HCT116 (cell line): ENCODE results near the gene SLCO2B1. TPM values are rescaled to one million over a fixed set of nuclear protein-coding genes. Genes with fewer than 3 reads are reported as not detected.

Source experiments
- ATAC-seq: fragments of 200-7000 bp; cut with Tn5 transposase; 2 replicates; pipeline ENCODE4 v1.9.1; 2020; ENCODE audit warnings: mild to moderate bottlenecking, moderate library complexity
- BruUV-seq: library from RNA; stranded (reverse); fragments of 400-500 nt; replicated peaks from 2 replicates; lab custom pipeline; 2021; lab: Mats Ljungman, UMichigan
- CTCF ChIA-PET: fragments of 300-600 bp; sonication (Branson Sonifier 250); formaldehyde crosslinking; loops from one replicate; lab custom pipeline; 2021; ENCODE audit warnings: antibody characterized with exemption; lab: Charles Lee
- POLR2A ChIA-PET: fragments of 300-600, 350-600 bp; sonication (Branson Sonifier 250); formaldehyde crosslinking; loops from one replicate; lab custom pipeline; 2021; ENCODE audit warnings: antibody characterized with exemption; lab: Charles Lee
- RAD21 ChIA-PET, 2 experiments: fragments of 300-600 bp; sonication (Branson Sonifier 250); formaldehyde crosslinking; loops; one replicate each; lab custom pipeline; 2023; ENCODE audit warnings: low total read pairs in 2 of 2; ENCODE audit not compliant: uncharacterized antibody in 2 of 2, unreplicated experiment in 2 of 2, low non-redundant PET in 1 of 2; lab: Charles Lee
- DNase-seq: peaks from one replicate; pipeline ENCODE4 v3.0.0-alpha.2; 2010; ENCODE audit warnings: low read depth, low spot score
- H2AFZ ChIP-seq: fragments of 200-600 bp; shearing (Covaris generic), sonication (generic); 2 replicates; pipeline ENCODE4 v1.6.1; 2017; ENCODE audit warnings: low read depth, mixed run types, mixed read lengths, antibody characterized with exemption, low read length; ENCODE audit not compliant: poor library complexity, severe bottlenecking
- H3K27ac ChIP-seq: 2 replicates; pipeline ENCODE4 v1.5.1; 2012; ENCODE audit warnings: low read depth, low read length
- H3K27me3 ChIP-seq: fragments of 200-600 bp; sonication (generic); 2 replicates; pipeline ENCODE4 v1.6.1; 2016; ENCODE audit warnings: mixed run types, low read length, mixed read lengths; ENCODE audit not compliant: insufficient read depth
- H3K36me3 ChIP-seq, 2 experiments: fragments of 200-500 bp in 1 of 2; fragments of 200-600 bp in 1 of 2; sonication (Bioruptor generic) in 1 of 2; sonication (generic) in 1 of 2; 2 replicates each; pipeline versions ENCODE4 v1.5.1 to v1.6.1; 2014 to 2016; ENCODE audit warnings: low read length in 2 of 2, inconsistent platforms in 1 of 2, mixed read lengths in 1 of 2, mixed run types in 1 of 2; ENCODE audit not compliant: insufficient read depth in 2 of 2, control insufficient read depth in 1 of 2
- H3K4me1 ChIP-seq, 2 experiments: fragments of 200-600 bp in 1 of 2; sonication (generic) in 1 of 2; 2 replicates each; pipeline versions ENCODE4 v1.5.1 to v1.6.1; 2012 to 2017; ENCODE audit warnings: low read length in 2 of 2, inconsistent platforms in 1 of 2, mild to moderate bottlenecking in 1 of 2, mixed read lengths in 1 of 2, mixed run types in 1 of 2, moderate library complexity in 1 of 2; ENCODE audit not compliant: insufficient read depth in 2 of 2, control insufficient read depth in 1 of 2
- H3K4me2 ChIP-seq: fragments of 200-600 bp; sonication (generic); 2 replicates; pipeline ENCODE4 v1.6.1; 2017; ENCODE audit warnings: mixed run types, low read length, mixed read lengths
- H3K4me3 ChIP-seq, 2 experiments: fragments of 200-600 bp in 1 of 2; sonication (generic) in 1 of 2; replicated peaks in 1 of 2; 2 replicates each; pipeline ENCODE4 v1.5.1; 2011 to 2016; ENCODE audit warnings: low read length in 2 of 2, control low read depth in 1 of 2, low read depth in 1 of 2, mild to moderate bottlenecking in 1 of 2, mixed read lengths in 1 of 2, mixed run types in 1 of 2
- H3K79me2 ChIP-seq: fragments of 200-600 bp; sonication (generic); 2 replicates; pipeline ENCODE4 v1.6.1; 2017; ENCODE audit warnings: mild to moderate bottlenecking, mixed run types, low read length, moderate library complexity, mixed read lengths; ENCODE audit not compliant: insufficient read depth
- H3K9ac ChIP-seq: fragments of 200-600 bp; sonication (generic); 2 replicates; pipeline ENCODE4 v1.6.1; 2016; ENCODE audit warnings: low read length, mixed read lengths
- H3K9me2 ChIP-seq: fragments of 200-600 bp; sonication (generic), shearing (Covaris generic); 2 replicates; pipeline ENCODE4 v1.6.1; 2017; ENCODE audit warnings: mixed run types, mild to moderate bottlenecking, moderate library complexity; ENCODE audit not compliant: insufficient read depth
- H3K9me3 ChIP-seq, 2 experiments: fragments of 200-500 bp in 1 of 2; fragments of 200-600 bp in 1 of 2; sonication (Bioruptor generic) in 1 of 2; sonication (generic) in 1 of 2; 2 replicates each; pipeline ENCODE4 v1.6.1; 2014 to 2017; ENCODE audit warnings: low read length in 2 of 2, mixed read lengths in 2 of 2, inconsistent platforms in 1 of 2, low read depth in 1 of 2, mild to moderate bottlenecking in 1 of 2, mixed run types in 1 of 2, moderate library complexity in 1 of 2; ENCODE audit not compliant: control insufficient read depth in 1 of 2, insufficient read depth in 1 of 2
- H4K20me1 ChIP-seq: fragments of 200-600 bp; sonication (generic), shearing (Covaris generic); 2 replicates; pipeline ENCODE4 v1.6.1; 2017; ENCODE audit warnings: mixed run types, mild to moderate bottlenecking, moderate library complexity; ENCODE audit not compliant: insufficient read depth
- CTCF ChIP-seq, 3 experiments: fragments of 200-600 bp in 1 of 3; sonication (generic) in 1 of 3; IDR thresholded peaks in 2 of 3; conservative IDR thresholded peaks in 1 of 3; 2 replicates each; pipeline ENCODE4 v1.5.1; 2012 to 2017; ENCODE audit warnings: low read depth in 2 of 3, low read length in 2 of 3, antibody characterized with exemption in 1 of 3, borderline replicate concordance in 1 of 3, control low read depth in 1 of 3, mild to moderate bottlenecking in 1 of 3, mixed read lengths in 1 of 3, mixed run types in 1 of 3, moderate library complexity in 1 of 3; ENCODE audit not compliant: insufficient read depth in 1 of 3
- EZH2phosphoT487 ChIP-seq: fragments of 200-600 bp; IDR thresholded peaks from 2 replicates; pipeline ENCODE4 v1.6.1; 2018; ENCODE audit warnings: antibody characterized with exemption, borderline replicate concordance
- FOSL1 ChIP-seq: IDR thresholded peaks from 2 replicates; pipeline ENCODE4 v1.6.1; 2012; ENCODE audit warnings: low read depth
- POLR2AphosphoS5 ChIP-seq: IDR thresholded peaks from 2 replicates; pipeline ENCODE4 v1.6.1; 2011; ENCODE audit warnings: mild to moderate bottlenecking, low read depth, low read length, moderate library complexity
- REST ChIP-seq: IDR thresholded peaks from 2 replicates; pipeline ENCODE4 v1.6.1; 2012; ENCODE audit warnings: low read depth
- ZBTB33 ChIP-seq: IDR thresholded peaks from 2 replicates; pipeline ENCODE4 v1.6.1; 2011; ENCODE audit warnings: mild to moderate bottlenecking, low read length, moderate library complexity; ENCODE audit not compliant: insufficient replicate concordance; ENCODE audit errors: extremely low read depth
- intact Hi-C: fragments of 100-400 bp; cut with micrococcal nuclease; formaldehyde crosslinking; loops from 2 replicates; pipeline ENCODE4 v1.10.0; 2022
- total RNA-seq: library from RNA; stranded (reverse); gene quantifications from one replicate; pipeline ENCODE4 v1.2.1, GENCODE V29; 2021; ENCODE audit not compliant: unreplicated experiment

SLCO2B1 gene
- total RNA-seq, 1 experiment from 2014 or later = 0.81 TPM

GRCh38 chr11:75241036-75241905 is 90.4 kb downstream of the SLCO2B1 start (continued):
- TF ChIP-seq REST = no peak

GRCh38 chr11:75241906-75242644 is 91.2 kb downstream of the SLCO2B1 start:
- ChIA-PET RAD21 (interaction anchor here in 1 of 2 experiments (0.5 to 1.5 kb wide), 4 partner anchors 37 to 101 kb away, joined by 3 to 5 read pairs (median 5); no protein-coding TSS in a partner anchor), CTCF (interaction anchor here (0.6 to 4.7 kb wide), 10 partner anchors 23 to 440 kb away, joined by 3 to 70 read pairs (median 4); partner anchors contain the start of genes SPCS2 and XRRA1), POLR2A (interaction anchor here (1.3 kb wide), 1 partner anchor 18 kb away, joined by 3 read pairs; no protein-coding TSS in a partner anchor)
- Histone ChIP-seq H4K20me1 (no peaks in the 10 kb centered on the region), H3K9ac (no peak overlapping the region), H3K9me2 (no peaks in the 10 kb centered on the region), H3K36me3 (no peaks in the 10 kb centered on the region), H3K4me1 (peaks cover 6 to 16% of the 10 kb centered on the region in 2 experiments; a peak in 3 of 4 replicates), H3K79me2 (no peaks in the 10 kb centered on the region), H3K9me3 (no peaks in the 10 kb centered on the region), H3K4me2 (peak overlapping the region; percentile 83; the same call in 1 of the 2 replicates), H2AFZ (no peak overlapping the region), H3K27ac (no peak overlapping the region), H3K4me3 (no peak overlapping the region), H3K27me3 (no peaks in the 10 kb centered on the region)
- intact Hi-C loops = loop anchor here (2.0 kb wide), 2 partner anchors 101 to 313 kb away; no protein-coding TSS in a partner anchor
- no peak for TF ChIP-seq EZH2phosphoT487
- TF ChIP-seq POLR2AphosphoS5 = no peak
- TF ChIP-seq CTCF (IDR thresholded peaks at IDR 0.05 in 2 of 3, conservative IDR thresholded peaks at IDR 0.05 in 1 of 3; ENCODE audit: borderline replicate concordance in 1 of 3, insufficient read depth in 1 of 3, low read depth in 2 of 3, low read length in 2 of 3) = no peak; a peak in 1 of 6 replicates
- no peak for TF ChIP-seq ZBTB33
- no peak for TF ChIP-seq FOSL1
- no TSS peak for BruUV-seq
- DNase-seq (no peak), ATAC-seq (no peak)
